ENCODE measurements around the gene GPRIN2.
"Not testable (repeated sequence)": the region's sequence is repeated elsewhere in the genome, so short reads cannot be mapped to it uniquely, and the experiment has no call there.

The GPRIN2 gene

DNA sequence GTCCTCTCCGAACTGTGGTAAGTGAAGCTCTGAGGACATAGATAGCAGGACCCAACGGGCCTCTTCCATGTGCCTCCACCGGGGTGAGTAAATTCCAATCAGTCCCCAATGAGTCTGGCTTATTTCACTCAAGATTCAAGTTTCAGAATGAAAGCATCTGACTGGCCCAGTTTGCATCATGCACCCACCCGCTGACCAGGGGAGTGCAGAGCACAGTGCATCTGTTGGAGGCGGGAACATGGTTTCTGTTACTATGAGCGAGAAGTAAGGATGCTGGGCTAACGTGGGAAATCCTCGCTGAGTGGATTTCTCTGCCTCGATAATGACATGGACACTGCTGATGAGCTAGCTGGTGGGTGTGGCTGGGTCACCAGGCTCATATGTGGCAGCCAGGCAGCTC is 10.7 kb upstream of the GPRIN2 start:
- not testable (repeated sequence) for DNase-seq (ENCODE audit: low read depth)

DNA sequence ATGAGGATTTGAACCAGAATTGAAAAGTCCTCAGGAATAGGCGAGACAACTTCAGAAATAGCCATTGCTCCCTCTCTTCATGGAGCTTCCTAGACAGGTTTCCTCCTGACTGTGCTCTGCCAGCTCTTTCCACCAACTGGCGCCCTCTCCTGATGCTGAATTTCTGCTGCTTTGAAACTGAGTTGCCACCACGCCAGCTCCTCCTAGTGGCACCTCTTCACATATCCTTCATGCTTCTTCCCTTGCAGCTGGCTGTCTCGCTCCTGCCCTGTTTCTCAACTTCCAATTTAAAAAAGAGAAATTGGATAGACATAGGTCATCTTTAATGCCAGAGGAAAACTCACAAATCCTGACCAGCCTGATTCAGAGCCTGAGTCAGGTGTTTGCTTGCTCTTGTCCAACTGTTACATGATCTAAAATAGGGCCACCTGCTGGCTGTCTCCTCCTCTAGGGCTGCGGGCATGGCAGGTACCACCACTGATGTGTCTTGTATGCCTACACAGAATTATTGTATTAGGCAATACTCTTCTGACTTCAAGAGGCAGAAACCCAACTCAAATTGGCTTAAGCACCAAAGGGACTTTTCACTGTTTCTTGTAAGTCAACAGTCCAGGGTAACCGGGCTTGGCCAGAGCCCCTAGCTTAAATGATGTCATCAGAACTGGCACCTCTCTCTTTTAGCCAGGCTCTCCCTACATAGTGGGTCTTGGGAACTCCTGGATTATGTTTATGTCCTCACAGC is 9.3 kb upstream of the GPRIN2 start:
- peak; percentile 36 for DNase-seq (ENCODE audit: low read depth)

DNA sequence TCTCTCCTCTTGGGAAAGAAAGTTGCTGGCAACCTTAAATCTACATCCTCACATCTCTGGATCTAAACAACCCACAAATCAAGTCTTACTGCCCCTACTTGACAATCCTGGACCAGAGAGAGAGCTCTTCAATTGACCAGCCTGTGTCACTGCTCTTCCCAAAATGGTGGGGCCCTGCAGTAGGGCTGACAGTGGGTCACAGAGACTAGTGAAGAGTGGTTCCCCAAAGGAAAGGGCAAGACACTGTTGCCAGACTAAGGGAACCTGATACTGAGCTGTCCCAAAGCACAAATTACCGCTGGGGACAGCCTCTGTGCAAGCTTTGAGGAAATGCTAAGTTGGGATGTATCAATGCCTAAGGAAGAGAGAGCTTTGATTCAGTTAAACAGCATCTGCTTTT is 4.5 kb upstream of the GPRIN2 start:
- no peak for DNase-seq (ENCODE audit: low read depth)

DNA sequence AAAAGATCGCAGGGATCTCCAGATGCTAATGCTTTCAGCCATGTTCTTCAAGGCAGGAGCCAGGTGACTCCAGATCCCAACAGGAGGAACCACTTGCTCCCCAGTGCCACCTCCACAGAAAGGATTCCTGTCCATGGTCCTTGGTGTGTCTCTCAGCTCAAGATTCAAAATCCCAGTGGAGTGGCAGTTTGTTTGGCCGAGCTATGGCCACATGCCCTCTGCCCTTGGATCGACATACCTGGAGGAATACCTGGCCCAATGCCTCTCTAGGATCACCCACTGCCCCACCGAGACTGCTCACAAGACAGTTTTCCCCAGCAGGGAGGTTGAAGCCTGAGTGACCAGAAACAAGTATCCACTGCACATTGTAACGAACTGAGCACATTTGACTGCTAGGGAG is 3.9 kb upstream of the GPRIN2 start:
- DNase-seq (ENCODE audit: low read depth): no peak

DNA sequence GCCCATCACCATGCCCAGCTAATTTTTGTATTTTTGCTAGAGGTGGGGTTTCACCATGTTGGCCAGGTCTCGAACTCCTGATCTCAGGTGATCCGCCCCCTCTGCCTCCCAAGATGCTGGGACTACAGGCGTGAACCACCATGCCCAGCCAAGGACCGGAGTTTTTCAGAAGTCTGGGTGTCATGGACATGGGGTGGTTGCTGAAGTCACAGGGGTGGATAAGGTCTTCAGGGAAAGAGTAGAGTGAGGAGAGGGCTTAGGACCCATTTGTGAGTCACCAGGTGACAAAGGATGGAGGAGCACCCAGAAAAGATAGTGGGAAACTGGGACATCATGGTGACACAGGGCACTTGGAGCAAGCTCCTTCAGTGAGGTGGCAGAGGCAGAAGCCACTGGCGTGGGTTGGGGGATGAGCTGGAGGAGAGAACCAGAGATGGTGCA is 2.8 kb upstream of the GPRIN2 start:
- no peak for DNase-seq (ENCODE audit: low read depth)

DNA sequence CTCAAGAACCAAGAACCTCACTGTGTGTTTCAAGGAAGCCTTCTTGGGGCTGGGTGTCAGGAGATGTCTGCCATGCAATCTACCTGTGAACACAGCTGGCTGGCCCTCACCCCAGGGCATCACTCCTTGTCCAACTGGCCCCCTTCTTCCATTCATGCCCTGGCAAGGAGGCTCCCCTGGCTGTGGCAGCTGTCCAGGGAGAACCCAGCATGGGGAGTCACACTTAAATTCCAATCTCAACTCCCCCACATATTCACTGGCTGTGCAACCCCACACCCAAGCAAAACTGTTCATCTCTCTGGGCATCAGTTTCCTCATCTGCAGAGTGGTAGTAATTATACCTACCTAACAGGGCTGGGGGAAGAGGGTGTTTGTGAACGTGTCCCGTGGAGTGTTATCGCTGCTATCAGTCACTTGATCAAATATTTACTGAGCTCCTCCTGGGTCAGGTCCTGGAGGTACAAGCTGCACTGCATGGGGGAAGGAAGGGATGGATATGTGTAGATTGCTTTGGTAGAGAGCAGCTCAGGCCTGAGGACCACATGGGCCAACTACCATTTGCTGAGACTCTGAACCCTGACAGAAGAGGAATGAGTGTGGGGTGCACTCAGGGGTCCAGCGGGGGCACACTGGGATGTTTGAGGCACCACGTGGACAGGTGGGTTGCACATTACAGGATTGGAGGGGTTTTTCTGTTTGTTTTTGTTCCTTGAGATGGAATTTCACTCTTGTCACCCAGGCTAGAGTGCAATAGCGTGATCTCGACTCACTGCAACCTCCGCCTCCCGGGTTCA is 2.1 kb upstream of the GPRIN2 start:
- no peak for DNase-seq (ENCODE audit: low read depth)

DNA sequence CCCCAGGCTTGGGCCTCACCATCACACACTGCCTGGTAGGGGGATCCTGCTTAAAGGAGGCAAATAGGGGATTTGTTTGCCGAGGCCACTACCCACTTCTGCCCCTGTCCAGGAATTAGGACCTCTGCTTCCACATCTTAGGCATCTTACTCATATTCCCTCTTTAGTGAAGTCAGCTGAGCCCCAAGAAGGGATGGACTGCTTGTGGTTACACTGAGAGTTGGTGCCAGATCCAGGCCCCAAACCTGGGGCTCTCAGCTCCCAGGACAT is 1.6 kb upstream of the GPRIN2 start:
- DNase-seq (ENCODE audit: low read depth): no peak

DNA sequence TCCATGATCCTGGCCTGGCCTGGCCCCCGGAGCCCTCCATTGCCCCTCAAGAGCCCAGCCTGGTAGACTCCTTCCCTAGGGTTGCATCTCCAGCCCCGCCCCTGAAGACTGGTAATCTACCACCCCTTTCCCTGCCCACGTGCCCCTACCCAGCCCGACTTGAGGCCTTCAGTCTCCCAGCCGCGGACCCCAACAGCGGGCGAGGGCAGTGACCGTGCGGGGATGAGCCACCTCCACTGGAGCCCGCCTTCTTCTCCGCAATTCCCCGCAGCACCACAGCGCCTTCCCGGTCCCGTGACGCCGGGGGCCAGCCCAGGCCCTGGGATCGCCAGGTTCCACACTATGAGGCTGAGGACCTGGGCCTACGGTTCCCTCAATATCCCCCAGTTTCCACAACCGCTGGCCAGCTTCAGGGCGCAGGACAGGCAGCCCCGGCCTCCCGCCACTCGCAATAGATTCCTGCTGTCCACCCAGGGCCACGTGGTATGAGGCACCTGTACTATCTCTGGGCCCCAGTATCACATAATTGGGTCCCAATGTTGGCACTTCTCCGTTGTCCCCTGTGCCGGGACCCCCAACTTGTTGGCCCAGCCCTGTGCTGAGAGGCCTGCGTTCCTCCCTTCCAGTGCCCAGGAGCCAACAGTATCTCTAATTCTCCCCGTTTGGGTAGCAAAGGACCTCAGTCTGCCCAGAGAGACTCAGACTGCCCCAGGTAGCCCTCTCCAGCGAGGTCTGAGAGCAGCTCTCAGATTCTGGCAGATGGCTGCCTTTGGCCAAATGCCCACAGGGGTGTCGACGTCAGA is 1.1 kb upstream of the GPRIN2 start:
- no peak for DNase-seq (ENCODE audit: low read depth)

DNA sequence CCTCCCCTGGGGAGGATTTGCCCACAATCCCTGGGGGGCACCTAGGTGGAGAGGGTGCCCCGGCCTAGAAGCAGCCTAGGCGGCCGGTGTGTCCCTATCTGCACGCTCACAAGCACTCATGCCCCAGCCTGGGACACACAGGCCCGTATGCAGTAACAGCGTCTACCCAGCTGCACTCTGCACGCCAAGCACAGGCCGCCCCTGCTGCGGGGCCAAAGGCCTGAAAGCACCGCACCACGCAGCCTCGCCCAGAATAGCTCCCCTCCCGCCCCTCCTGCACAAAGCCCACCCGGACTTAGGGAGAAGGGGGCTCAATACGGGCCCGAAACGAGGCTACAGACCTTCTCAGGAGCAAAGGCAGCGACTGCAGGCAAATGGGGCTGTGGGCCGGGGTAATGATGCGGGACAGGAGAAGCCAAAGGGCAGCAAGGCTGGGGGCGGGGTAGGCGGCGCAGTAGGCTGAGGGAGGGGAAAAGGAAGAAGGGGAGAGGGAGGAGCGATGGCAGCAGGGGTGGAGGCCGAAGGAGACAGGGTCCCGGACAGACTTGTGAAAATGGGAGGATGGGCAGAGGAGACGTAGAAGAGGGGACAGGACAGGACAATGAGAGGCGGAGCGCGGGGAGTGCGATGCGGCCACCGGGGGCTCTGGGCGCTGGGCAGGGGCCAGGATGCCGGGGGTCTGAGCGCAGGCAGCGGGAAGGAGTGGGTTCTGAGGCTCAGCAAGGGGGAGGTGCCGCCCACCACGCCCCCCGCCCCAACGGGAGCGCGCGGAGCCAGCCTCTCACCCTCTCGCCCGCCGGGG is 544 bp downstream of the GPRIN2 start:
- no peak for DNase-seq (ENCODE audit: low read depth)

DNA sequence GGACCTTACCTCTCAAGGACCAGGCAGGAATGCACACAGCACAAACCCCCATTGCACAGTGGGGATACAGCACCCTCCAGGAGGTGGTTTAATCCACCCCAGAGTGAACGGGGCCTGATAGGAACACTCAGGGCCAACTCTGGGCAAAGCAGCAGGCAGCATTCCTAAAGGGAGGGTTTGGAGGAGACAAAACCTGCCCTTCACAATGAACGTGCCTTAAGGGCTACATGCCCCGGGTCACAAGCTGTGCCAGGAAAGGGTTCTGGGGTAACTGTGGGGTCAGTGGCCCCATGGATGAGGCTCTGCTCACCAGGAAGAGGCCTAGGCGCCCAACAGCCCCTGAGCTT is 1.1 kb downstream of the GPRIN2 start:
- no peak for DNase-seq (ENCODE audit: low read depth)

DNA sequence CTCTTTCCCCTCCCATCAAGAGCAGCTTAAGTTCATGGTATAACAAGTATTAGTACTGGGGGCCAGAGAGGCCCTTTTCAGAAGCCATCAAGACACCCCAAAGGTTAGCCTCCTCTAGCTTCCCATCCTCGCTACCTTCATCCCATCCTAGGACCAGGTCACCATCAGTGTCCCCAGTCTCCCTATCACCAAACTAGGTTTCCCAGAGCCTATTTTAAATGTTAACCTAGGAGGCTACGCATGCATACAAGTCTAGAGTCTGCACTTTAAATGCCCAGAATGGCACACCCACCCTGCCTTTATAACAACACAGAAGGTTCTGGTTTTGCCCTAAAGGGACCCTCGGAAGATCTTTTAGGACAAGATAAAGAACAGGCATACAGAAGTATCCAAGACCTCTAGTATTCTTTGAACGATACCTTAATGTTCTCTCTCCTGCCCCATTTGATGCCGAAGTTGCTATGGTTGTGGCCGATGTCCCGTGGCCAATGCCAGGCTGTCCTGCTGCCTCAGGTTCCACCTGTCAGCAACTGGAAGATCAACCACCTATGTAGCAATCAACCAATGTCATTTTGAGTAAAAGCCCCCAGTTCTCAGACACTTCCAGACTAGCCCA is 2.2 kb downstream of the GPRIN2 start:
- DNase-seq (ENCODE audit: low read depth): no peak

DNA sequence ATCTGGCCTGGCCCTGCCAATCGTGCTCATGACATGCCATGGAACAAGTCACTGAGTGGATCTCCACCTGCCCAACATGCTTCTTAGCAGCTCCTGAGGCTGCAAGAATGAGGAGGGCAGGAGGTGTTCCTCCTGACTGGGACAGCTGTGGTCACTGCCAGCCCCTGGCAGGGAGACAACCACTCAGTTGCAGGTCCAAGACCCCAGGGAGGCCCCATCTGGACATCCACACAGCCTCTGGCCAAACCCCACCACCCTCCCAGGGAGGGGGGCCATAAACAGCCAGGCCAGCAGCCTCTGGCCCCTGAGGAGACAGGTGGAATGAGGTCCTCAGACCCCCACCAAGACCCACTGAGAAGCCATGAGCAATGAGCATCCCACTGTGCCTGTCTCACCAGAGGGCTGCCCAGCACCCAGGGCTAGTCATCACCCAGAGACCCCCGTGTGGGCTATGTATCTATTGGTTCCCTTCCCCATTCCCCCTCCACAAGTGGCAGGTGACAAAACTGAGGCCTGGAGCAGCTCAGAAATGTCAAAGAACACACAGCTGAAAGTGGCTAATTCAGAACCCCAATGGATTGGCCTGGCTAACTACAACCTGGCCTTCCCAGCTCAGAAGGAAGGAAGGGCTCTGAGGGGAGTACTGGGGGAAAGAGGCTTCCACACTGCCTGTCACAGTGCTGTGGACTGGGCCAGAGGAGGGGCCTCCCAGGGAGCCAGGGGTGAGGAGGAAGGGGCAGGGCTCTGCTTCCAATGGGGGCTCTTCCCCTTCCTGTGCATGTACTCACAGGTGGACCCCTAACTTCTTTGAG is 3.0 kb downstream of the GPRIN2 start:
- no peak for DNase-seq (ENCODE audit: low read depth)

DNA sequence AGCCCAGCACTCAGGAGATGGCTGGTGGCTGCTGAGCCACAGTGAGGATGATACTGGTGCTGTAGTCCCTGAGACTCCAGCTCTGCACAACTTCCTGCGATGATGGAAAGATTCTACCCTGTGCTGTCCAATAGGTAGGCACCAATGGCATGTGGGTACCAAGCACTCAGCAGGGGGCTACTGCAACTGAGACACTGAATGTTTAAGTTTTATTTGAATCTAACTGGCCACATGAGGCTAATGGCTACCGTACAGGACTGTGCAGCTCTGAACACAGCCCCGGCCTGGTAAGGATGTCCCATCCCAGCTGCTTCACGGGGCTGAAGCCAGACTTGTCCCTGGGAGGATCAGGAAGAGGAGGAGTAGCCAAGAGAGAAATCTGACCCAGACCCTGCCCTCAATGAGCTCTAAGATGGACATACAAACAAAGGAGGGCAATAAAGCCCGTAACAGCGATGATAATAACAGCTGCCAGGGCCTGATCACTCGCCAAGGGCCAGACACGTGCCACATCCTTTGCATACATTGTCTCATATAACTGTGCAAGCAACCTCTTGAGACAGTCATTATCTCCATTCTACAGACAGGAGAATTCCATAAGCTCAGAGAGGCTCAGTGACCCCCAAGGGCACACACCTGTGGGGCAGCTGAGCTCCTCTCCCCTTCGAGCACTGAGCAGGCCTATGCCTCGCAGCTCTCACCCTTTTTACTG is 3.8 kb downstream of the GPRIN2 start:
- DNase-seq (ENCODE audit: low read depth): no peak

DNA sequence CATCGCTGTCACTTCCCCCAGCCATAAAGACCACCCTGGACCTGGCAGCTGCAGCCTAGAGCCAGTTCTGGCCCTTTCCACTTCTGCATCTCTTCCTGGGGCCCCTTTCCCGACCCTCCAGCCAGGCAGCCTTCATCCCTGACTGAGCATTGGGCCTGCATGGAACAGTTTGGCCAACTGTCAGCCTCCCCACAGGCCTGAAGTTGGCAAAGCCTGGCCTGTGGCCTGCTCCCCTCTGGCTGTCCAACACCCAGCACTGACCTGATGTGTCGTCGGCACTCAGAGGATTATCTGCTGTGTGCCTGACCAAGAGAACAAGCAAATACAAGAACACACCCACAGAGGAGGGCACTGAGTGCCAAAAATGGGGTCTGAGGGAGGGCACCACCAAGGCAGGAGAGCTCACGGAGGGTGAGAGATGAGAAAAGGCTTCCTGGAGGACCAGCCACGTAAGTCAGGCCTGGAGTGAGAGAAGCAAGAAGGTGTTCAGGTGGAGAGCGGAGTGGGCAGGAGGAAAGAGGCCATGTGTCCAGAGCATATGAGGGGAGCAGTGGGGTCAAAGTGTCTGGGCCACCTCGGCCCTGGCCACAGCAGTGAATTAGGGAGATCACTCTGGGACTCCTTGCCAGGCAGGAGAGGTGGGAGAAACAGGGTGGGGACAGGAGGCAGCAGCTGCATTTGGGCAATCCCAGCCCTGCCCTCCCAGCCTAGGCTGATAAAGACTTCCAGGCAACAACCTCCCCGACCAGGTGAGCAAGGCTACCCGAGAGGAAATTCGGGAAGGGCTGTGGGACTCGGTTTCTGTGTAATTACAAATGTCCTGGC is 4.5 kb downstream of the GPRIN2 start:
- DNase-seq (ENCODE audit: low read depth): no peak

DNA sequence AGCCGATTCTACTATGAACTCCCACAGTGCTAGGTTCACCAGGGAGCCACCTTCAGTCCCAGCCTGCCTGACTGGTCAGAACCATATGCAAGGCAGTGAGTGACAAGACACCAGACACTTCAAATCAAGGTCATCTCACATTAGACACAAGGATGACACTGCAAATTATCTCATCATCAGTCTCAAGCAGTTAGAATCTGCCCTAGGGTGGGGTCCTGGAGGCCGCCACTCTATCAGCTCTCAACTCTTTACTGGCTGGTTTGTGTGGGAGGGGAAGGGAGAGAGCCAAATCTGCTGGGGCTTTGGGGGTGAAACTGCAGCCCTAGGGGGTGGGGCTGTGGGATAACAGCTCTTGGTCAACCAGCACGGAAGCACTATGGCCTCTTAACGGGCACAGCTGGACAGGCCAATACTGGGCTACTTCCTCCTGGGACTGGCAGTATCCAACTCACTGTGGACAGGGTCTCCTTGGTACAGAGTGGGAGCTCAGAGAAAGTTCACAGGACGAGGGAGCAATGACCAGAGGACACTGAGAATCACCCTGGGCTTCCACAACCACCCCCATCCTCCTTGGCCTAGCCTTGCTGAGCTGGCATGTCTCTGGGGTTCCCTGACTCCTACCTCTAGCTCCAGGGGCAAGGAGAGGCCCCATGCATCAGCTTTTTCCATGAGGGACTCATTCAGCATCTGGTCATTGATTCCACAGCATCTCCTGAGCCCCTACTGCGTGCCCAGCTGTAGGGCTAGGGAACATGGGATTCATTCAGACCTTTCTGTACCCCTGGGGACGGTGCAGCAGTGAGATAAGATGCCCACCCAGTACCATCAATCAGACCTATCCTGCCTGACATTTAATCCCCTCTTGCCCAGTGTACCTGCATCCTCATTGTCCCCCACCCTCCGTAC is 5.4 kb downstream of the GPRIN2 start:
- DNase-seq (ENCODE audit: low read depth): no peak

DNA sequence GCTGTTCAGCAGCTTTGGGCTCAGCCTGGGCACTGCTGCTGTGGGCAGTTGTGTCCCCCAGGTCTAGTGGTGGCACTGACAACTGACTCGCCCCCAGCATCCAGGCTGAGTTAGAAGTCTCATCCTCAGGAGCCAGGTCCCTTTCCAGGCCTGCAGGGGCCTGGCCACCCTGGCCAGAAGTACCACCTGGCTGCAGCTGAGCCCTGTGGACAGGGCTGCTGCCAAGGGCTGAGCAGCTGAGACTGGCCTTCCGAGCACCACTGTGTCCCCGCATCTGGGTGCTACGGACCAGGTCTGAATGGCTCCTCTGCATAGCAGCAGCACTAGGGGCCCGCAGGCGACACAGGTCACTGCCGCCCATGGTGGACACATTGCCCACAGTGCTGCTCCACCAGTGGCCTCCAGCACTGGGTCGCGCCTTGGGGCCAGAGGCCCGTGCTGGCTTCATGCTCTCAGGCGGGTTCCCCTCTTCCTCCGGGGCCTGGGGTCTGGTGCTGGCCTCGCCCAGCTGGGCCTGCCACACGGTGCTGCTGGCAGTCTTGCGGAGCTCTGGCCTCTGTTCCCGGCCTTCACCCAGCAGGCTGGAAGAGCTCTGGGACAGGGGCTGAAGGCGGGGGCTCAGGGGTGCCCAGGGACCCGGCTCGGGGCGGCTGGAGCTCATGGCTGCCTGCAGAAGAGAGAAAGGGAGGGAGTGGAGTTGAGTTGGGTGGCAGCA is 6.2 kb downstream of the GPRIN2 start:
- no peak for DNase-seq (ENCODE audit: low read depth)

DNA sequence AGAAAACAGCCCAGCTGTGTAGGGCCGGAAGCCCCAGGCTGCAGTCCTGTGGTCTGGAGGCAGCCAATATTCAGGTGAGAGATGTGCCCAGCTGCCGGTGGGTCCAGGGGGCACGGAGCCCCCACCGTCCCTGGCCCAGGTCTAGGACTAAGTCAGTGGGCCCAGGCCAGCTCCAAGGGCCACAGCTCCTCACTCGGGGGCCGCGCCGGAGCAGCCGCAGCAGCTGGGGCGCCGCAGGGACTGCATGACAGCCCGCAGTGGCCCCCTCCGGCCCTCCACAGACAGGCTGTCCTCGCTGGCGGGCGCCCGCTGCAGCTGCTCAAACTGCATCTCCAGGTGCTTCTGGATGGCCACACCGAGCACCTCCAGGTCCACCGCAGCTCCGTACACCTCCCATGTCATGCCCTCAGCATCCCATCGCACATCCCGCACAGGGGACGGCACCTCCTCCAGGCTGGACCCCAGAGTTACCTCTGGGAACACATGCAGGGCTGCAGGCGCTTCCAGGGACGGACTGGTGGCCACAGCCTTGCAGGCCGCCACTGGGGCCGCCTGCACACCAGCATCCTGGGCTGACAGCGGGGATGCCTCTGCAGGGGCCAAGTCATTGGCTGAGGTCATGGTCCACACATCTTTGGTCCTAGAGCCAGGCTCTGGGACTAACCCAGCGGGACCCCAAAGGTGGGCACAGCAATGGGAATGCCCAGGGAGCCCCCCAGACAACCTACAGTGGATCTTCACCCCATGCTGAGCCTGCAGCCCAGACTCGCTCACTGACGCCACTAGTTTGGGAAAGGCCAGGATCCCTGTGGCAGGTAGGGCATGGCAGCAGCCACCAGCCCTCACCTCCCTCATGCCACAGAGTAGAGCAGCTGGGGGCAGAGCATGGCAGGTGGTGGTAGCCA is 7.0 kb downstream of the GPRIN2 start:
- no peak for DNase-seq (ENCODE audit: low read depth)

Data from HS-27A (cell line).